Transverse colon (tissue), 4 donors: Measurements from ENCODE around the gene DEFB132. TPM values are rescaled to one million over a fixed set of nuclear protein-coding genes. Genes with fewer than 3 reads are reported as not detected.

Experiments used
- DNase-seq: peaks from one replicate; pipeline ENCODE4 v3.0.0-alpha.2; 2019
- H3K27ac ChIP-seq, 4 donors: fragments of 200-600 bp; sonication (generic); 2 replicates each; pipeline ENCODE4 v1.5.1; 2016 to 2018; ENCODE audit warnings: inconsistent platforms in 4 of 4
- H3K27me3 ChIP-seq: fragments of 200-600 bp; sonication (generic); 2 replicates; pipeline ENCODE4 v1.5.1; 2017; ENCODE audit warnings: inconsistent platforms
- H3K36me3 ChIP-seq, 4 donors: fragments of 200-600 bp; sonication (generic); 2 replicates each; pipeline ENCODE4 v1.5.1; 2017 to 2019; ENCODE audit warnings: inconsistent platforms in 4 of 4
- H3K4me1 ChIP-seq, 4 donors: fragments of 200-600 bp; sonication (generic); 2 replicates each; pipeline ENCODE4 v1.5.1; 2017 to 2020; ENCODE audit warnings: inconsistent platforms in 4 of 4
- H3K4me3 ChIP-seq, 4 donors: fragments of 200-600 bp; sonication (generic); 1 replicate in 1 of 4; 2 replicates in 3 of 4; pipeline versions ENCODE4 v1.5.1 to v1.6.1; 2017 to 2019; ENCODE audit warnings: inconsistent platforms in 4 of 4
- H3K9me3 ChIP-seq, 2 donors: fragments of 200-600 bp; sonication (generic); 2 replicates each; pipeline ENCODE4 v1.5.1; 2017 to 2019; ENCODE audit warnings: inconsistent platforms in 2 of 2
- CTCF ChIP-seq, 5 experiments: fragments of 200-600 bp in 3 of 5; fragments of 450-650 bp in 2 of 5; sonication (generic) in 3 of 5; IDR thresholded peaks; 1 replicate in 2 of 5; 2 replicates in 3 of 5; pipeline ENCODE4 v1.5.1; 2016 to 2017; ENCODE audit warnings: antibody characterized with exemption in 5 of 5, inconsistent platforms in 3 of 5, mild to moderate bottlenecking in 2 of 5, moderate library complexity in 1 of 5
- EP300 ChIP-seq: sonication (generic); formaldehyde crosslinking; IDR thresholded peaks from one replicate; pipeline ENCODE4 v1.6.1; 2017; ENCODE audit warnings: antibody characterized with exemption, low read depth
- POLR2A ChIP-seq: fragments of 450-650 bp; IDR thresholded peaks from one replicate; pipeline ENCODE4 v1.6.1; 2016; ENCODE audit warnings: antibody characterized with exemption, mild to moderate bottlenecking, moderate library complexity
- POLR2AphosphoS5 ChIP-seq, 3 donors: sonication (generic); formaldehyde crosslinking; IDR thresholded peaks; one replicate each; pipeline ENCODE4 v1.6.1; 2016; ENCODE audit warnings: antibody characterized with exemption in 3 of 3
- WGBS, 2 donors: methylation state at CpG; one replicate each; pipeline ENCODE4 v1.1.5; 2018; ENCODE audit warnings: low coverage in 1 of 2; 5-methylcytosine and 5-hydroxymethylcytosine counted together
- in situ Hi-C, 4 donors: fragments of 200-750 bp; cut with MboI; loops; one replicate each; pipeline versions ENCODE4 v1.15.0 to v1.15.1; 2017; ENCODE audit warnings: low sequenced_read_pairs in 3 of 4, low pct_ligation_motif_present in 1 of 4, low pct_unique_long_range_greater_than_20kb in 1 of 4
- intact Hi-C: fragments of 100-400 bp; cut with DNase I; formaldehyde crosslinking; loops from one replicate; pipeline ENCODE4 v1.15.1; 2023; ENCODE audit warnings: low total_unique reads
- total RNA-seq, 4 donors: library from RNA; depleted of rRNA; stranded (reverse); fragments of >200 nt; gene quantifications; one replicate each; pipeline ENCODE4 v1.1.0, GENCODE V29; 2016

Gene DEFB132
- total RNA-seq, 4 donors from 2014 or later = not detected

GRCh38 chr20:226958-227357 is 30.6 kb upstream of the DEFB132 start, which contains the start of gene DEFB129:
DEFB129 (plus strand) TSS chr20:227258; CDS start chr20:227289, 31 bp downstream.
- Histone ChIP-seq H3K9me3 (no peaks in the 10 kb centered on the region), H3K27me3 (peaks cover 12% of the 10 kb centered on the region), H3K4me3 (no peak within 1 kb of the TSS), H3K4me1 (no peaks in the 10 kb centered on the region), H3K36me3 (no peaks in the 10 kb centered on the region), H3K27ac (no peak within 1 kb of the TSS)
- no peak for DNase-seq
- 76 to 83% methylated on average over 3 of the region's 3 CpGs for WGBS, 2 donors
- intact Hi-C loops = no loop called here
- no peak for TF ChIP-seq EP300
- TF ChIP-seq CTCF (IDR thresholded peaks at IDR 0.05) = no peak
- no peak for TF ChIP-seq POLR2AphosphoS5 (IDR thresholded peaks at IDR 0.05)
- TF ChIP-seq POLR2A = no peak
- in situ Hi-C loops = no loop called here

- in situ Hi-C loops (no loop called here), intact Hi-C loops (no loop called here)
- Histone ChIP-seq H3K4me3 (no peak overlapping the region), H3K27me3 (peaks cover 6% of the 10 kb centered on the region), H3K36me3 (no peaks in the 10 kb centered on the region), H3K27ac (no peak overlapping the region), H3K4me1 (no peaks in the 10 kb centered on the region), H3K9me3 (no peaks in the 10 kb centered on the region)
- WGBS, 2 donors = 66 to 68% methylated on average over 3 of the region's 3 CpGs
- TF ChIP-seq POLR2AphosphoS5 (IDR thresholded peaks at IDR 0.05) (no peak), CTCF (IDR thresholded peaks at IDR 0.05) (no peak), POLR2A (no peak), EP300 (no peak)
- no peak for DNase-seq
Measured at GRCh38 chr20:227439-228105, 30.0 kb upstream of the DEFB132 start.

GRCh38 chr20:235891-236290 is 21.6 kb upstream of the DEFB132 start:
- WGBS, 2 donors = 86% methylated on average over 1 of the region's 1 CpG; no CpG with 5 or more reads in 1 of the 2 donors
- Histone ChIP-seq H3K4me3 (no peak overlapping the region), H3K27ac (no peak overlapping the region), H3K4me1 (peaks cover 0 to 3% (median 0%) of the 10 kb centered on the region in 4 donors), H3K36me3 (no peaks in the 10 kb centered on the region), H3K27me3 (no peaks in the 10 kb centered on the region), H3K9me3 (no peaks in the 10 kb centered on the region)
- no peak for DNase-seq
- in situ Hi-C loops = no loop called here
- intact Hi-C loops = no loop called here
- TF ChIP-seq EP300 = no peak
- no peak for TF ChIP-seq POLR2A
- no peak for TF ChIP-seq CTCF (IDR thresholded peaks at IDR 0.05)
- no peak for TF ChIP-seq POLR2AphosphoS5 (IDR thresholded peaks at IDR 0.05)

GRCh38 chr20:237489-237888 is 20.0 kb upstream of the DEFB132 start:
- in situ Hi-C loops (no loop called here), intact Hi-C loops (no loop called here)
- Histone ChIP-seq H3K4me1 (peaks cover 0 to 3% (median 0%) of the 10 kb centered on the region in 4 donors), H3K27ac (no peak overlapping the region), H3K36me3 (no peaks in the 10 kb centered on the region), H3K4me3 (no peak overlapping the region), H3K9me3 (no peaks in the 10 kb centered on the region), H3K27me3 (peaks cover 11% of the 10 kb centered on the region)
- no peak for TF ChIP-seq CTCF (IDR thresholded peaks at IDR 0.05)
- no peak for TF ChIP-seq EP300
- TF ChIP-seq POLR2AphosphoS5 (IDR thresholded peaks at IDR 0.05) = no peak
- TF ChIP-seq POLR2A = no peak
- WGBS, 2 donors = 26 to 55% methylated on average over 4 of the region's 4 CpGs
- DNase-seq = peak; percentile 12
